Left renal cortex interstitium (tissue), 4 donors: Measurements from ENCODE around the gene RMI2. TPM values are rescaled to one million over a fixed set of nuclear protein-coding genes. Genes with fewer than 3 reads are reported as not detected.

Source experiments
- DNase-seq, 4 donors: peaks; one replicate each; pipeline ENCODE4 v3.0.0-alpha.2; 2013; ENCODE audit warnings: low read depth in 4 of 4, low spot score in 2 of 4, missing footprints in 1 of 4
- polyA plus RNA-seq, 4 donors: library from polyadenylated mRNA; unstranded; fragments of 120-200 nt; gene quantifications; one replicate each; pipeline ENCODE4 v1.2.1, GENCODE V29; 2013; ENCODE audit not compliant: insufficient read length in 4 of 4

RMI2 gene
- polyA plus RNA-seq, 4 donors: 22.3 to 33.6 (median 25.9) TPM

GRCh38 chr16:11396241-11397048, 51.2 kb downstream of the RMI2 start:
- peak in 1 of 4 donors; percentile 55 for DNase-seq

- DNase-seq: no peak
Observed at GRCh38 chr16:11398136-11398535, 52.9 kb downstream of the RMI2 start.

- DNase-seq: no peak
Observed at GRCh38 chr16:11398851-11399250, 53.6 kb downstream of the RMI2 start.

- no peak for DNase-seq
Observed at GRCh38 chr16:11399261-11399831, 54.1 kb downstream of the RMI2 start.

- DNase-seq: no peak
Observed at GRCh38 chr16:11400076-11400475, 54.8 kb downstream of the RMI2 start.

Other genes with a start within 250 kb of the RMI2 start
- 10 to 100 TPM in 1 of 4 donors, 1 to 10 TPM in 3; 4.7 to 12.7 (median 7.2) TPM for gene SOCS1, start 89.3 kb upstream of the RMI2 start, polyA plus RNA-seq
- not detected for gene TNP2, start 76.1 kb upstream of the RMI2 start, polyA plus RNA-seq
- gene PRM3, start 71.8 kb upstream of the RMI2 start, polyA plus RNA-seq: not detected
- not detected for gene PRM2, start 69.0 kb upstream of the RMI2 start, polyA plus RNA-seq
- not detected for gene PRM1, start 64.1 kb upstream of the RMI2 start, polyA plus RNA-seq
- 100 to 1,000 TPM; 107 to 122 (median 116) TPM for gene LITAF, start 241.5 kb downstream of the RMI2 start, polyA plus RNA-seq